PFSK-1 (cell line): ENCODE results near the gene TMEM62.

Source experiments
- FOXP2 ChIP-seq: optimal IDR thresholded peaks from 2 replicates; pipeline ENCODE3; 2011; ENCODE audit warnings: borderline replicate concordance, control low read depth, inconsistent platforms; ENCODE audit not compliant: insufficient read depth; ENCODE audit errors: extremely low read length, extremely low read depth
- POLR2AphosphoS5 ChIP-seq: IDR thresholded peaks from 2 replicates; pipeline ENCODE4 v1.6.1; 2012; ENCODE audit warnings: low read depth, mild to moderate bottlenecking, control low read depth, low read length, moderate library complexity
- SIN3A ChIP-seq: IDR thresholded peaks from 2 replicates; pipeline ENCODE4 v1.6.1; 2012; ENCODE audit warnings: mild to moderate bottlenecking, low read length, moderate library complexity, borderline replicate concordance; ENCODE audit not compliant: insufficient read depth
- TAF1 ChIP-seq: IDR thresholded peaks from 2 replicates; pipeline ENCODE4 v1.6.1; 2012; ENCODE audit warnings: low read length, control low read depth, borderline replicate concordance; ENCODE audit not compliant: insufficient read depth
- TF ChIP-seq, protein P1 (sequence below), 2 experiments: IDR thresholded peaks; 2 replicates each; pipeline versions ENCODE4 v1.6.1 to v1.8.0; 2011 to 2012; ENCODE audit warnings: low read depth in 2 of 2, low read length in 2 of 2, control low read depth in 1 of 2, inconsistent platforms in 1 of 2, mild to moderate bottlenecking in 1 of 2, moderate library complexity in 1 of 2; ENCODE audit not compliant: insufficient read depth in 1 of 2

TMEM62 gene

DNA sequence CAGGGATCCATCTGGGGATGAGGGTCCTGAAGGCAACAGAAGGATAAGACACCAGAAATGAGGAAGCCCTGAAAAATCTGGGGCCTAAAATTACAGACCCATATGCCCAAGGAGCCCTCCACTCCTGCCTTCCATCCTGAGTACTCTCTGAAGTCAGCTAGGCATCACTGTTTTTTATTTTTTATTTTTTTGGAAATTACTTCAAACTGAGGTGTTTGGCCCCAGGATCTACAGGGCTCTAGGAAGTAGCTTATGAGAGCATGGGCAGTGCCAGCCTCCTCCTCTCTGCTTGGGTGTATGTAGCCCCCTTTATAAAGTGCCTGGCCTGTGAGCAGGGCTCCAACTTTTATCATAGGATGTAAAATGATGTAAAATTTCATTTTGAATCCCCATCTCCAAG, 79.6 kb downstream of the TMEM62 start:
- TF ChIP-seq FOXP2: no peak
- TF ChIP-seq POLR2AphosphoS5: no peak
- TF ChIP-seq, protein P1, sequence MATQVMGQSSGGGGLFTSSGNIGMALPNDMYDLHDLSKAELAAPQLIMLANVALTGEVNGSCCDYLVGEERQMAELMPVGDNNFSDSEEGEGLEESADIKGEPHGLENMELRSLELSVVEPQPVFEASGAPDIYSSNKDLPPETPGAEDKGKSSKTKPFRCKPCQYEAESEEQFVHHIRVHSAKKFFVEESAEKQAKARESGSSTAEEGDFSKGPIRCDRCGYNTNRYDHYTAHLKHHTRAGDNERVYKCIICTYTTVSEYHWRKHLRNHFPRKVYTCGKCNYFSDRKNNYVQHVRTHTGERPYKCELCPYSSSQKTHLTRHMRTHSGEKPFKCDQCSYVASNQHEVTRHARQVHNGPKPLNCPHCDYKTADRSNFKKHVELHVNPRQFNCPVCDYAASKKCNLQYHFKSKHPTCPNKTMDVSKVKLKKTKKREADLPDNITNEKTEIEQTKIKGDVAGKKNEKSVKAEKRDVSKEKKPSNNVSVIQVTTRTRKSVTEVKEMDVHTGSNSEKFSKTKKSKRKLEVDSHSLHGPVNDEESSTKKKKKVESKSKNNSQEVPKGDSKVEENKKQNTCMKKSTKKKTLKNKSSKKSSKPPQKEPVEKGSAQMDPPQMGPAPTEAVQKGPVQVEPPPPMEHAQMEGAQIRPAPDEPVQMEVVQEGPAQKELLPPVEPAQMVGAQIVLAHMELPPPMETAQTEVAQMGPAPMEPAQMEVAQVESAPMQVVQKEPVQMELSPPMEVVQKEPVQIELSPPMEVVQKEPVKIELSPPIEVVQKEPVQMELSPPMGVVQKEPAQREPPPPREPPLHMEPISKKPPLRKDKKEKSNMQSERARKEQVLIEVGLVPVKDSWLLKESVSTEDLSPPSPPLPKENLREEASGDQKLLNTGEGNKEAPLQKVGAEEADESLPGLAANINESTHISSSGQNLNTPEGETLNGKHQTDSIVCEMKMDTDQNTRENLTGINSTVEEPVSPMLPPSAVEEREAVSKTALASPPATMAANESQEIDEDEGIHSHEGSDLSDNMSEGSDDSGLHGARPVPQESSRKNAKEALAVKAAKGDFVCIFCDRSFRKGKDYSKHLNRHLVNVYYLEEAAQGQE (IDR thresholded peaks at IDR 0.05; ENCODE audit: insufficient read depth in 1 of 2, low read depth in 2 of 2, low read length in 2 of 2): no peak
- TF ChIP-seq SIN3A: no peak
- no peak for TF ChIP-seq TAF1

DNA sequence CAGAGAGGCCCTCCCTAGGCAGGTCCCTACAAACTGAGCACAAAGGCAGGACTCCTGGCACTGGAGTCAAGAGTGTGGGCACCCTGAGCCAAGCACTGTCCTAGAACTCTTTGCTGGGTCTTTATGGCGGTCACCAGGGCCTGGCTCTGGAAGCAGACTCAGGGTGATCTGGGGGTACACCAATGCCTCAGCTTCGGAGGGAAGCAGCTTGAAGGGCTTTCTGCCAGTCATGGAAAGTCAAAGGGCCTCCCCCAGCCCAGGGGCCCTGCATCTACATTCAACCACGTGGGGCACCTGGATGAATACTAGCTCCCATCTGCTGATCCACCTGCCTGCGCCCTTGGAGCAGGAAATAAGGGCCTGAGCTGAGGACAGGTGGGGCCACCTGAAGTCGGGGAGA, 80.1 kb downstream of the TMEM62 start:
- TF ChIP-seq SIN3A (no peak), TAF1 (no peak), FOXP2 (no peak), POLR2AphosphoS5 (no peak)
- TF ChIP-seq, protein P1 (IDR thresholded peaks at IDR 0.05; ENCODE audit: insufficient read depth in 1 of 2, low read depth in 2 of 2, low read length in 2 of 2): no peak

DNA sequence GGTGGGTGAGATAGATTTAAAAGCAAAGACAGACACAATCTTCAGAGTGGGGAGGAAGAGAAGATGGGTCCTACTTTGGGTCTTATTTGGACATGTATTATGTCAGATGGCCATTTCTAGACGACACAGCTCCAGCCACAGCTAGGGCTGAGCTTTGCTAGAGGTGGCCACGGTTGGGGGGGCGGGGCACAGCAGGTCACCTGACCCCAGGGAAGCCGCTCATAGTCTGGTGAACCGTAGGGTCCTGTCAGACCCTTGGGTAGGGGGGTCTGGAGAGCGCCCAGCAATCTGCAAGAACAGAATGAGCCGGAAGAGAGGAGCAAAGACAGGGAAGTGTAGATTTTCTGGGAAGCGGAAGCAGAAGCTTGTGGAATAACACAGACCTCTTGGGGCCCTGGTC, 80.8 kb downstream of the TMEM62 start:
- TF ChIP-seq, protein P1 (IDR thresholded peaks at IDR 0.05; ENCODE audit: insufficient read depth in 1 of 2, low read depth in 2 of 2, low read length in 2 of 2): no peak
- TF ChIP-seq TAF1 (no peak), FOXP2 (no peak)

DNA sequence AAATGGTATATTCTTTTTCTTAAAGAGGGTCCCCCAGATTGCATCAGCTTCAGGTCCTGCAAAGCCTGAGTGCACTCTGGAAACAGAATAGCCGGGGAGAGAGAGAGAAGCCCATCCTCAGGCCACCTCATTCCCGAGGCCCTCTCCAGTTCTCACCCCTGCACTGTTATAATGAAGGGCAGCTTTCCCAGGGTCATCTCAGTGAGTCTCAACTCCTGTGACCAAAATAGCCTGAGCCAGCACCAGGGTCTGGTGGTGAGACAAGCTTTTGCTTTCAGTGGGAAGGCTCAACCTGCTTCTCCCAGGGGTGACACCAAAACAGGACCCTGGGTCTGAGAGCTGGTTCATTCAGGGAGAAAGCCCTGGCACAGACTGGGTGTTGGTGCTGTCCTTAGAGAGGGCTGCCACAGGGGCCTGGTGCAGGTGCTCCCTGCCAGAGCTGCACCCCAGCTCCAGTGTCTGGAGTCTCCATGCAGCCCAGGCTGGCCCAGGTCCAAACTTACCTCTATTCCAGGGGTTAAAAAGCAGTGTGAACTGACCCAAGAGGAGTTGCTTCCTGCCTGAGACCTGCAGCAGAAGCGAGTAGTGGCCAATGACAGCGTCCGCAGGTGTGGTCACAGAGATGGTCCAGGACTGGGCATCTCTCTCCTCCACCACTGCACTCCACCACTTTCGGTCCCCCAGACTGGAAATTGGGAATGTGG, 81.4 kb downstream of the TMEM62 start:
- TF ChIP-seq TAF1 (no peak), FOXP2 (no peak)

DNA sequence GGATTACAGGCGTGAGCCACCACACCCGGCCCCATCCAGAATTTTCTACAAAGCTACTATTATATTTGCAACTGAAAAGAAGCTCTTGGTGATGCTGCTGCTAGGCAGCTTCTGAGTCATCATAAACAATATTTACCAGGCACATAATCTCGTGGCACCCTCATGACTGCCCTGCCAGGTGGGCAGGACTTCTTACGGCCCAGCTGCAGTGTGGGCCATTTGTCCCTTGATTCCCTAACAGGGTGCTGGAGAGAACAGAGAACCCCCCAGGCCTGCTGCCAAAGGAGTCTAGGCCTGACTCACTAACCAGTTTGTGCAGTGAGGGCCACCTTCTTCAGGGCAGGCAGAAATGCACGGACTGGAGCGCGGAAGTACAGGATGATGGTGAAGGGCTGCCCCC, 82.6 kb downstream of the TMEM62 start:
- TF ChIP-seq POLR2AphosphoS5 (no peak), TAF1 (no peak), FOXP2 (no peak), SIN3A (no peak)
- TF ChIP-seq, protein P1 (IDR thresholded peaks at IDR 0.05; ENCODE audit: insufficient read depth in 1 of 2, low read depth in 2 of 2, low read length in 2 of 2): no peak
